Measurements from ENCODE around the gene MDH1.
A peak's percentile ranks its signal among the peaks of the same experiment; 100 is the strongest.

Gene MDH1

GRCh38 chr2:63632382-63632781, 43.6 kb downstream of the MDH1 start:
- DNase-seq (ENCODE audit: low read depth in 2 of 2): no peak

DNA sequence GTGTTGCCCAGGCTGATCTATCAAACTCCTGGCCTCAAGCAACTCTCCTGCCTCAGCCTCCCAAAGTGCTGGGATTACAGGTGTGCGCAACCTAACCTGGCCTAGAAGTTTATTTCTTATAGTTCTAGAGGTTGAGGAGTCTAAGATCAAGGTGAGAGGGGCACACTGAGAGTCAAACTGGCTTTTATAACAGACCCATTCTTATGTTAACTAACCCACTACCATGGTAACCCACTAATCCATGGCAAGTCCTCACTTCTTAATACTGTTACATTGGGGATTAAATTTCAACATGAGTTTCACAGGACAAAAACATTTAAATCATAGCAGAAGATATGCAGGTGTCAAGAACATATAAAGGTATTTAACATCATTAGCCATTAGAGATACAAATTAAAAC, 50.6 kb downstream of the MDH1 start:
- DNase-seq (ENCODE audit: low read depth in 2 of 2): no peak

DNA sequence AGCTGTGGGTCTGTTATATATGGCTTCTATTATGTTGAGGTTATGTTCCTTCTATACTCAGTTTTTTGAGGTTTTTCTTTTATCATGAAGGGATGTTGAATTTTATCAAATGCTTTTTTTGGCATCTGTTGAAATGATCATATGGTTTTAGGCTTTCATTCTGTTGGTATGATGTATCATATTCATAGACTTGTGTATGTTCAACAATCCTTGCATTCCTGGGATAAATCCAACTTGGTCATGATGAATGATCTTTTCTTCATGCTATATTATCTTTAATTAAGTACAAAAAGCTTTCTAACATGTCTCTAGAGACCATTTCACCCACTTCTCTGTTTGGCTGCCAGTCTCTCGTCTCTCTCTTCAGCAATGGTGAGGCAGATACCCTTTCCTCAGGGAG, 54.2 kb downstream of the MDH1 start:
- peak; percentile 69 to 72 for DNase-seq (ENCODE audit: low read depth in 2 of 2)

DNA sequence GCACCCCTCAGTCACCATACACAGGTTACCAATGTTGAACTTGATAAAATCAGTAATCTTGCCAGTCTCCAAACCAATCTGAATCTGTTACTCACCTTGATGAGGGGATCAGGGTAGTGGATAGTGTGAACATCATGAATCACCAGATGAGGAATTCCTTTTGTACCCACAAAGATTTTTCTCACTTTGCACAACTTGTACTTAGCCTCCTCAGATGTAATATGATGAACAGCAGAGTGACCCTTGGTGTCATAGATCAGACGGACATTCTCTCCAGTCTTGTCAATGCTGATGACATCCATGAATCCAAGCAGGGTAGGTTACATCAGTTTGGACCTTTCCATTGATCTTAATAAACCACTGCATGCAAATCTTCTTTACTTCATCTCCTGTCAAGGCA, 54.7 kb downstream of the MDH1 start:
- no peak for DNase-seq (ENCODE audit: low read depth in 2 of 2)

DNA sequence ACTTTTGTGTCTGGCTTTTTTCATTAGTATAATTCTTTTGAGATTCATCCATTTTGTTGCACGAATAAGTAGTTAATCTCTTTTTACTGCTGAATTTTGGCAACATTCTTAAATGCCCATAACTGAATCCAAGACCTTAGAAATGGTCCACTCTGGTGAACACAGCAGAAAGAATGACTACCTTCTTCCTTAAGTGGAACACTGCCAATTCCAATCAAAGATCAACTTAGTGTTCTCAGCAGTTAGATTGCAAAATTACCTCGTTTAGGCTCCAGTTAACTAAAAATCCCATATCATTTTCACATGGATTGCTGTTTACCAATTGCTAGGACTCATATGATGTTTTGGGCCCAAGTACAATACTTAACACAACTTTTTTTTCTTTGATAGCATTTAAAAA, 59.9 kb downstream of the MDH1 start:
- DNase-seq (ENCODE audit: low read depth in 2 of 2): no peak

GRCh38 chr2:63649829-63650228, 61.1 kb downstream of the MDH1 start:
- no peak for DNase-seq (ENCODE audit: low read depth in 2 of 2)

GRCh38 chr2:63650756-63651155, 62.0 kb downstream of the MDH1 start:
- no peak for DNase-seq (ENCODE audit: low read depth in 2 of 2)

GRCh38 chr2:63651356-63651755, 62.6 kb downstream of the MDH1 start:
- DNase-seq (ENCODE audit: low read depth in 2 of 2): no peak

- no peak for DNase-seq (ENCODE audit: low read depth in 2 of 2)
These were observed 63.3 kb downstream of the MDH1 start for GRCh38 chr2:63651861-63652651.

- no peak for DNase-seq (ENCODE audit: low read depth in 2 of 2)
These were observed 63.9 kb downstream of the MDH1 start for GRCh38 chr2:63652652-63652985.

DNA sequence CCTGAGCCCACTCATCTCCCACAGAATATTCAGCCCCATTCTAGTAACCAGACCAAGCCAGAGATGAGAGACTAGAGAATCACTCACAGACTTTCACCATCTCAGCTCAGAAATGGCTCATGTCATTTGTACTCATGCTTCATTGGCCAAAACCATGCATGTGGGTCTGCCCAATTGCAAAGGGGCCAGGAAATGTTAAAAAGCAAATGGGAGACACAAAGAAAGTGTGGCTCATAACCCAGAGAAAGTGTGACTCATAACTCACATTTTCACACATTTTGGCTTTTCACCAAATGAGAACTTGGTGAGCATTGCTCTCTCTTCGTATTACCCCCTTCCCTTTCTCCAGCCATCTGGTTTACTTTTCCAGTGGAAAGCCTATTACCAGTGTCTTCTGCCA, 66.2 kb downstream of the MDH1 start:
- peak; percentile 53 to 55 for DNase-seq (ENCODE audit: low read depth in 2 of 2)

All from fibroblast of skin of left biceps (primary cell).